PC-3 (cell line): ENCODE results near the gene PTPRN2.

Source experiments
- EZH2phosphoT487 ChIP-seq: fragments of 300-600 bp; sonication (generic); IDR thresholded peaks from 2 replicates; pipeline ENCODE4 v1.6.1; 2018; ENCODE audit warnings: mild to moderate bottlenecking, antibody characterized with exemption, low read length, borderline replicate concordance
- TF ChIP-seq, protein P1 (sequence below): fragments of 300-600 bp; sonication (generic); conservative IDR thresholded peaks from 2 replicates; pipeline ENCODE4 v1.5.1; 2017; ENCODE audit warnings: antibody characterized with exemption, low read depth, mild to moderate bottlenecking, low read length

DNA sequence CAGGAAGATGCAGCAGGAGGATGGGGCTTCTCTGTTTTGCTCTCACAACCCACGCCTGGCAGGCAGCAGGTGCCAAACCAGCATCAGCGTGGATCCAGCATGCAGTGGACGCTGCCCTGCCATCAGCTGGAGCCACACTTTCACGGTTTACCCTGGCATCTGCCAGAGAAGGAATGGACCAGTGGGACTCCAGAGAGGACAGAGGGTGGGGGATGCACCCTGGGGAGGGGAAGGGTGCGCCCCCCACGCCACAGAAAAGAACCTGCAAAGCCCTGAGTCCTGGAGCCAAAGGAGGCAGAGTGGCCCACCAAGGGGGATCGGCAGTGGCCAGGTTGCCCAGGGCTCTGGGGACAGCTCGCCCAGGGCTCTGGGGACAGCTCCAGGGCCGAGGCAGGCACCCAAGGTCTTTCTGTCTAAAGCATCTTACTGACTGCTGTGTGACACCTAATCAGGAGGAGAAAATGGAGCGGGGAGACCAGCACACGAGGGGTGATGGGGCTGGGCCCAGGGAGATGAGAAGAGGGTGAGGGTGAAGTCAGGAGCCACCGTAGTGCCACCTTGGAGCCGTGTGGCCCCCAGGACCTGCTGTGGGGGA lies 1025.7 kb downstream of the PTPRN2 start:
- TF ChIP-seq, protein P1, sequence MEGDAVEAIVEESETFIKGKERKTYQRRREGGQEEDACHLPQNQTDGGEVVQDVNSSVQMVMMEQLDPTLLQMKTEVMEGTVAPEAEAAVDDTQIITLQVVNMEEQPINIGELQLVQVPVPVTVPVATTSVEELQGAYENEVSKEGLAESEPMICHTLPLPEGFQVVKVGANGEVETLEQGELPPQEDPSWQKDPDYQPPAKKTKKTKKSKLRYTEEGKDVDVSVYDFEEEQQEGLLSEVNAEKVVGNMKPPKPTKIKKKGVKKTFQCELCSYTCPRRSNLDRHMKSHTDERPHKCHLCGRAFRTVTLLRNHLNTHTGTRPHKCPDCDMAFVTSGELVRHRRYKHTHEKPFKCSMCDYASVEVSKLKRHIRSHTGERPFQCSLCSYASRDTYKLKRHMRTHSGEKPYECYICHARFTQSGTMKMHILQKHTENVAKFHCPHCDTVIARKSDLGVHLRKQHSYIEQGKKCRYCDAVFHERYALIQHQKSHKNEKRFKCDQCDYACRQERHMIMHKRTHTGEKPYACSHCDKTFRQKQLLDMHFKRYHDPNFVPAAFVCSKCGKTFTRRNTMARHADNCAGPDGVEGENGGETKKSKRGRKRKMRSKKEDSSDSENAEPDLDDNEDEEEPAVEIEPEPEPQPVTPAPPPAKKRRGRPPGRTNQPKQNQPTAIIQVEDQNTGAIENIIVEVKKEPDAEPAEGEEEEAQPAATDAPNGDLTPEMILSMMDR: no peak
- no peak for TF ChIP-seq EZH2phosphoT487
